ENCODE measurements around the gene SCT. TPM values are rescaled to one million over a fixed set of nuclear protein-coding genes. Genes with fewer than 3 reads are reported as not detected.

SCT gene
- total RNA-seq, 4 donors from 2014 or later = not detected

GRCh38 chr11:608791-609251, 18.2 kb downstream of the SCT start:
- Histone ChIP-seq H3K27ac (no peak overlapping the region), H3K9me3 (no peaks in the 10 kb centered on the region), H3K4me3 (replicated peaks in 1 of 3) (no peak overlapping the region), H3K36me3 (peaks cover 77 to 95% of the 10 kb centered on the region in 2 donors), H3K27me3 (no peaks in the 10 kb centered on the region), H3K4me1 (peaks cover 3 to 7% of the 10 kb centered on the region in 2 donors)
- no peak for DNase-seq
- intact Hi-C loops (cut with DNase I) = no loop called here
- no peak for TF ChIP-seq POLR2A (IDR thresholded peaks at IDR 0.05)
- TF ChIP-seq, protein P1, sequence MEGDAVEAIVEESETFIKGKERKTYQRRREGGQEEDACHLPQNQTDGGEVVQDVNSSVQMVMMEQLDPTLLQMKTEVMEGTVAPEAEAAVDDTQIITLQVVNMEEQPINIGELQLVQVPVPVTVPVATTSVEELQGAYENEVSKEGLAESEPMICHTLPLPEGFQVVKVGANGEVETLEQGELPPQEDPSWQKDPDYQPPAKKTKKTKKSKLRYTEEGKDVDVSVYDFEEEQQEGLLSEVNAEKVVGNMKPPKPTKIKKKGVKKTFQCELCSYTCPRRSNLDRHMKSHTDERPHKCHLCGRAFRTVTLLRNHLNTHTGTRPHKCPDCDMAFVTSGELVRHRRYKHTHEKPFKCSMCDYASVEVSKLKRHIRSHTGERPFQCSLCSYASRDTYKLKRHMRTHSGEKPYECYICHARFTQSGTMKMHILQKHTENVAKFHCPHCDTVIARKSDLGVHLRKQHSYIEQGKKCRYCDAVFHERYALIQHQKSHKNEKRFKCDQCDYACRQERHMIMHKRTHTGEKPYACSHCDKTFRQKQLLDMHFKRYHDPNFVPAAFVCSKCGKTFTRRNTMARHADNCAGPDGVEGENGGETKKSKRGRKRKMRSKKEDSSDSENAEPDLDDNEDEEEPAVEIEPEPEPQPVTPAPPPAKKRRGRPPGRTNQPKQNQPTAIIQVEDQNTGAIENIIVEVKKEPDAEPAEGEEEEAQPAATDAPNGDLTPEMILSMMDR (IDR thresholded peaks at IDR 0.05) = no peak
- WGBS, 2 donors = 71 to 87% methylated on average over 17 to 25 of the region's 28 CpGs

DNA sequence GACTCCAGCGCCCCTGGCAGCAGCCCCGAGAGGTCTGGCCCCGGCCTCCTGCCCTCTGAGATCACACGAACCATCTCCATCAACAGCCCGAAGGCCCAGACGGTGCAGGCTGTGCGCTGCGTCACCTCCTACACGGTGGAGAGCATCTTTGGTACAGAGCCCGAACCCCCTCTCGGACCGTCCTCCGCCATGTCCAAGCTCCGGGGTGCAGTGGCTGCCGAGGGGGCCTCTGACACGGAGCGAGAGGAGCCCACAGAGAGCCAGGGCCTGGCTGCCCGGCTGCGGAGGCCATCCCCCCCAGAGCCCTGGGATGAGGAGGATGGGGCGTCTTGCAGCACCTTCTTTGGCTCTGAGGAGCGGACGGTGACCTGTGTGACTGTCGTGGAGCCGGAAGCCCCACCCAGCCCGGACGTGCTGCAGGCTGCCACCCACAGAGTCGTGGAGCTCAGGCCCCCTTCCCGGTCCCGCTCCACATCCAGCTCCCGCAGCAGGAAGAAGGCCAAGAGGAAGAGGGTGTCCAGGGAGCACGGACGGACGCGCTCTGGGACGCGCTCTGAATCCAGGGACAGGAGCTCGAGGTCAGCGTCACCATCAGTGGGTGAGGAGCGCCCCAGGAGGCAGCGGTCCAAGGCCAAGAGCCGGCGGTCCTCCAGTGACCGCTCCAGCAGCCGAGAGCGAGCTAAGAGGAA, 18.9 kb downstream of the SCT start:
- WGBS, 2 donors = 84 to 94% methylated on average over 25 to 27 of the region's 45 CpGs
- H3K36me3 ChIP-seq = peaks cover 78 to 95% of the 10 kb centered on the region in 2 donors

DNA sequence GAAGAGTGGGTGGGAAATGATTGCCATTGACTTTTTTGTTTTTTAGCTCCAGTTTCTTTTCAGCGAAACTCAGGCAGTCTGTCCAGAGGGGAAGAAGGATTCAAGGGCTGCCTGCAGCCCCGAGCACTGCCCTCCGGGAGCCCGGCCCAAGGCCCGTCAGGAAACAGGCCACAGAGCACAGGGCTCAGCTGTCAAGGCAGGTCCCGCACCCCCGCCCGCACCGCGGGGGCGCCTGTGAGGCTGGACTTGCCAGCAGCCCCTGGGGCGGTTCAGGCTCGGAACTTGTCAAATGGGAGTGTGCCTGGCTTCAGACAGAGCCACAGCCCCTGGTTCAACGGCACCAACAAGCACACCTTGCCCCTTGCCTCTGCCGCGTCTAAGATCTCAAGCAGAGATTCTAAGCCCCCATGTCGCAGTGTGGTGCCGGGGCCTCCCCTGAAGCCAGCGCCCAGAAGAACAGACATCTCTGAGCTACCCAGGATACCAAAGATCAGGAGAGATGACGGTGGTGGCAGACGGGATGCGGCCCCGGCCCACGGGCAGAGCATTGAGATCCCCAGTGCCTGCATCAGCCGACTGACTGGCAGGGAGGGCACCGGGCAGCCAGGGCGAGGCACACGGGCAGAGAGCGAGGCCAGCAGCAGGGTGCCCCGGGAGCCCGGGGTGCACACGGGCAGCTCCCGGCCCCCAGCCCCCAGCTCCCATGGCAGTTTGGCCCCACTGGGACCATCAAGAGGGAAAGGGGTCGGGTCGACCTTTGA, 19.8 kb downstream of the SCT start:
- no peaks in the 10 kb centered on the region for H3K4me1 ChIP-seq
- no peak for DNase-seq
- TF ChIP-seq, protein P1 (IDR thresholded peaks at IDR 0.05) = no peak
- TF ChIP-seq POLR2A (IDR thresholded peaks at IDR 0.05) = no peak
- H3K36me3 ChIP-seq = peaks cover 70 to 92% of the 10 kb centered on the region in 2 donors
- intact Hi-C loops (cut with DNase I) = no loop called here
- no peaks in the 10 kb centered on the region for H3K27me3 ChIP-seq
- no peaks in the 10 kb centered on the region for H3K9me3 ChIP-seq
- 93 to 95% methylated on average over 29 to 33 of the region's 35 CpGs for WGBS, 2 donors
- H3K27ac ChIP-seq = no peak overlapping the region
- H3K4me3 ChIP-seq (replicated peaks in 1 of 3) = no peak overlapping the region

More for the DNA sequence above, 18.9 kb downstream of the SCT start:
- TF ChIP-seq, protein P1 (IDR thresholded peaks at IDR 0.05) = no peak
- no peak for TF ChIP-seq POLR2A (IDR thresholded peaks at IDR 0.05)
- H3K4me3 ChIP-seq (replicated peaks in 1 of 3) = no peak overlapping the region
- H3K27ac ChIP-seq = no peak overlapping the region
- H3K27me3 ChIP-seq = no peaks in the 10 kb centered on the region
- intact Hi-C loops (cut with DNase I) = no loop called here
- H3K4me1 ChIP-seq = no peaks in the 10 kb centered on the region
- DNase-seq = no peak
- H3K9me3 ChIP-seq = no peaks in the 10 kb centered on the region

- H3K4me3 ChIP-seq (replicated peaks in 1 of 3) = no peak overlapping the region
- no peaks in the 10 kb centered on the region for H3K4me1 ChIP-seq
- intact Hi-C loops (cut with DNase I) = no loop called here
- H3K36me3 ChIP-seq = peaks cover 72 to 92% of the 10 kb centered on the region in 2 donors
- WGBS, 2 donors = 84 to 90% methylated on average over 3 to 4 of the region's 19 CpGs
- H3K27ac ChIP-seq = no peak overlapping the region
- H3K27me3 ChIP-seq = no peaks in the 10 kb centered on the region
- peak; percentile 70 to 76 for DNase-seq
- H3K9me3 ChIP-seq = no peaks in the 10 kb centered on the region
- TF ChIP-seq, protein P1 (IDR thresholded peaks at IDR 0.05) = no peak
These were observed 20.7 kb downstream of the SCT start for GRCh38 chr11:606245-606644.
